WTC11 (cell line): ENCODE measurements around the gene C20orf144. TPM values are rescaled to one million over a fixed set of nuclear protein-coding genes. Genes with fewer than 3 reads are reported as not detected.

Experiments
- ATAC-seq: fragments of 200-7000 bp; cut with Tn5 transposase; 2 replicates; pipeline ENCODE4 v1.10.0; 2021; ENCODE audit warnings: mild to moderate bottlenecking, moderate library complexity
- CTCF ChIA-PET: fragments of 300-600 bp; sonication (Branson Sonifier 250); formaldehyde crosslinking; loops from one replicate; lab custom pipeline; 2021; ENCODE audit warnings: antibody characterized with exemption; lab: Charles Lee
- POLR2A ChIA-PET: fragments of 350-600 bp; sonication (Branson Sonifier 250); formaldehyde crosslinking; loops from one replicate; lab custom pipeline; 2021; ENCODE audit warnings: antibody characterized with exemption; lab: Charles Lee
- DNase-seq: peaks from one replicate; pipeline ENCODE4 v3.0.0; 2021; ENCODE audit warnings: low spot score
- H3K27ac Mint-ChIP-seq: 2 replicates; pipeline ENCODE4 v1.8.0; 2021; ENCODE audit warnings: mixed read lengths
- H3K27me3 Mint-ChIP-seq: 2 replicates; pipeline ENCODE4 v1.8.0; 2021; ENCODE audit warnings: low read depth, mild to moderate bottlenecking, moderate library complexity, mixed read lengths
- H3K36me3 Mint-ChIP-seq: 2 replicates; pipeline ENCODE4 v1.8.0; 2021; ENCODE audit warnings: mixed read lengths
- H3K4me1 Mint-ChIP-seq: 2 replicates; pipeline ENCODE4 v1.8.0; 2022; ENCODE audit warnings: mixed read lengths
- H3K4me3 Mint-ChIP-seq: 2 replicates; pipeline ENCODE4 v1.8.0; 2021; ENCODE audit warnings: mild to moderate bottlenecking, moderate library complexity, mixed read lengths
- H3K9me3 Mint-ChIP-seq: 2 replicates; pipeline ENCODE4 v1.8.0; 2021; ENCODE audit warnings: mixed read lengths
- ESRRA ChIP-seq: sonication (generic); formaldehyde crosslinking; IDR thresholded peaks from 2 replicates; pipeline ENCODE4 v1.8.1; 2022; ENCODE audit warnings: mild to moderate bottlenecking, missing genetic modification reagents, borderline replicate concordance
- GRHL2 ChIP-seq: fragments of 250-450 bp; sonication (Bioruptor Pico); IDR thresholded peaks from 2 replicates; pipeline ENCODE4 v1.8.0; 2022; ENCODE audit warnings: mild to moderate bottlenecking, moderate library complexity; ENCODE audit not compliant: insufficient replicate concordance, severe bottlenecking
- NFYB ChIP-seq: sonication (generic); formaldehyde crosslinking; conservative IDR thresholded peaks from 2 replicates; pipeline ENCODE4 v1.8.0; 2022; ENCODE audit warnings: low read depth, missing genetic modification reagents
- PRRX2 ChIP-seq: fragments of 250-450 bp; sonication (Bioruptor Pico); IDR thresholded peaks from 2 replicates; pipeline ENCODE4 v1.8.0; 2021; ENCODE audit warnings: mild to moderate bottlenecking
- SMAD3 ChIP-seq: sonication (generic); formaldehyde crosslinking; IDR thresholded peaks from 2 replicates; pipeline ENCODE4 v1.8.0; 2022; ENCODE audit warnings: missing genetic modification reagents, mild to moderate bottlenecking, borderline replicate concordance
- SP1 ChIP-seq: sonication (generic); formaldehyde crosslinking; conservative IDR thresholded peaks from 2 replicates; pipeline ENCODE4 v1.8.1; 2022; ENCODE audit warnings: missing genetic modification reagents
- ZNF138 ChIP-seq: sonication (generic); formaldehyde crosslinking; conservative IDR thresholded peaks from 2 replicates; pipeline ENCODE4 v1.8.1; 2022; ENCODE audit warnings: mild to moderate bottlenecking, moderate library complexity, missing genetic modification reagents
- ZNF317 ChIP-seq: sonication (generic); formaldehyde crosslinking; IDR thresholded peaks from 2 replicates; pipeline ENCODE4 v1.8.1; 2023; ENCODE audit warnings: low read depth, mild to moderate bottlenecking, moderate library complexity, missing genetic modification reagents, borderline replicate concordance
- ZNF396 ChIP-seq: fragments of 250-450 bp; sonication (Bioruptor Pico); IDR thresholded peaks from 2 replicates; pipeline ENCODE4 v1.8.0; 2021; ENCODE audit warnings: mild to moderate bottlenecking, moderate library complexity, borderline replicate concordance
- total RNA-seq: library from RNA; stranded (reverse); gene quantifications from 3 replicates; pipeline ENCODE4 v1.2.3, GENCODE V29; 2021
- TF ChIP-seq, protein P1 (sequence below): sonication (generic); formaldehyde crosslinking; IDR thresholded peaks from 2 replicates; pipeline ENCODE4 v1.8.1; 2022; ENCODE audit warnings: missing genetic modification reagents, borderline replicate concordance
- TF ChIP-seq, protein P2 (sequence below): sonication (generic); formaldehyde crosslinking; IDR thresholded peaks from 2 replicates; pipeline ENCODE4 v1.8.1; 2022; ENCODE audit warnings: mild to moderate bottlenecking, moderate library complexity, missing genetic modification reagents
- TF ChIP-seq, protein P3 (sequence below): sonication (generic); formaldehyde crosslinking; IDR thresholded peaks from 2 replicates; pipeline ENCODE4 v1.8.0; 2022; ENCODE audit warnings: mild to moderate bottlenecking, missing genetic modification reagents
- TF ChIP-seq, protein P4 (sequence below): sonication (generic); formaldehyde crosslinking; IDR thresholded peaks from 2 replicates; pipeline ENCODE4 v1.8.0; 2023; ENCODE audit warnings: missing genetic modification reagents, mild to moderate bottlenecking, borderline replicate concordance
- TF ChIP-seq, protein P5 (sequence below): sonication (generic); formaldehyde crosslinking; IDR thresholded peaks from 2 replicates; pipeline ENCODE4 v1.8.0; 2022; ENCODE audit warnings: missing genetic modification reagents
- TF ChIP-seq, protein P6 (sequence below): sonication (generic); formaldehyde crosslinking; conservative IDR thresholded peaks from 2 replicates; pipeline ENCODE4 v1.8.1; 2023; ENCODE audit warnings: mild to moderate bottlenecking, low read depth, missing genetic modification reagents, moderate library complexity

The C20orf144 gene
- total RNA-seq, 1 experiment from 2014 or later = 0.09 TPM

DNA sequence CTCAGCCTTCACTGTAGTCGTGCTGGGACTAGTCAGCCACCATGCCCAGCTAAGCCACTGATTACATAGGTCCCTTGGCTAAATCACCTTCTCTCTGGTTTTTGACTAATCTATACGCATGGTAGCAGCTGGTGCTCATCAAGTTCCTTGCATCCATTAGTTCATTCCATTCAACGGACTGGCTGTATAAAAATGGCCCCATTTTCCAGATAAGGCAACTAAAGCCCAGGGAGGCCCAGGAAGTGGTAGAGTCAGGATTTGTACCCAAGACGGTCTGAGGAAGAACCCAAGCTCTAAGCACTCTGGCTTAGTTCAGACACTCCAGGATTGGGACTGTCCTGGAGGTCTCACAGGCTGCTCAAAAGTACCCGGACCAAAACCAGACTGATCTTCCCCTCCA is 19.2 kb downstream of the C20orf144 start (continued):
- TF ChIP-seq, protein P1, sequence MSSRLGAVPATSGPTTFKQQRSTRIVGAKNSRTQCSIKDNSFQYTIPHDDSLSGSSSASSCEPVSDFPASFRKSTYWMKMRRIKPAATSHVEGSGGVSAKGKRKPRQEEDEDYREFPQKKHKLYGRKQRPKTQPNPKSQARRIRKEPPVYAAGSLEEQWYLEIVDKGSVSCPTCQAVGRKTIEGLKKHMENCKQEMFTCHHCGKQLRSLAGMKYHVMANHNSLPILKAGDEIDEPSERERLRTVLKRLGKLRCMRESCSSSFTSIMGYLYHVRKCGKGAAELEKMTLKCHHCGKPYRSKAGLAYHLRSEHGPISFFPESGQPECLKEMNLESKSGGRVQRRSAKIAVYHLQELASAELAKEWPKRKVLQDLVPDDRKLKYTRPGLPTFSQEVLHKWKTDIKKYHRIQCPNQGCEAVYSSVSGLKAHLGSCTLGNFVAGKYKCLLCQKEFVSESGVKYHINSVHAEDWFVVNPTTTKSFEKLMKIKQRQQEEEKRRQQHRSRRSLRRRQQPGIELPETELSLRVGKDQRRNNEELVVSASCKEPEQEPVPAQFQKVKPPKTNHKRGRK = no peak
- TF ChIP-seq, protein P2, sequence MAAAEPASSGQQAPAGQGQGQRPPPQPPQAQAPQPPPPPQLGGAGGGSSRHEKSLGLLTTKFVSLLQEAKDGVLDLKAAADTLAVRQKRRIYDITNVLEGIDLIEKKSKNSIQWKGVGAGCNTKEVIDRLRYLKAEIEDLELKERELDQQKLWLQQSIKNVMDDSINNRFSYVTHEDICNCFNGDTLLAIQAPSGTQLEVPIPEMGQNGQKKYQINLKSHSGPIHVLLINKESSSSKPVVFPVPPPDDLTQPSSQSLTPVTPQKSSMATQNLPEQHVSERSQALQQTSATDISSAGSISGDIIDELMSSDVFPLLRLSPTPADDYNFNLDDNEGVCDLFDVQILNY (CRISPR knock-in tag) = no peak
- no peak for TF ChIP-seq NFYB (CRISPR knock-in tag)

DNA sequence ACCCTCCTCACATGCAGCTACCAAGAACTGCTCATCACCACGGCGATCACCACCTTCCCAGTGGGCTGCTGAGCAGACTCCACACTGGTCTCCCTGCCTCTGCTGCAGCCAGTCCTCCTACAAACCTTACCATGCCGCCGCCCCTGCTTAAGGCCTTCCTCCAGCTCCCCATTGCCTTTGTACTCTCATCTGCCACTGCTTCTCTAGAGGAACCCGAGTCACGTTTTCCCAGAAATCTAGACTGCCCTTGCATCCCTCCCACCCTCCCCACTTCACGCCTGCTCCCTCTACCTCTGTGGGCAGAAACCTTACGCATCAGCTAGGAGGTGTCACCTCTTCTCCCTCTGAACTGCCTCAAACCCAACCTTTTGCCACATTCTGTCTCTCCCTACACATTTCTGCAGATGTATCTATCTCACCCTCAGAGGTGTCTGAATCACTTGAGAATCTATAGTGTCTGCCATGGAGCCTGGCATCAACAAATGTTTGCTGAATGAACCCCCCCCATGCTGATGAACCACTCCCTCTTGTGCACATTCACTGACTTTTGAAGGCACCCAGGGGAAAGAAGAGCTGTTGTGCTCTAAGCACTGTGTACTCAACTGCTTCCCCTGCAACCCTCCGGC is 19.7 kb downstream of the C20orf144 start:
- H3K27ac Mint-ChIP-seq = peak overlapping the region; percentile 71; the same call in 1 of the 2 replicates
- no peaks in the 10 kb centered on the region for H3K27me3 Mint-ChIP-seq
- ChIA-PET CTCF (interaction anchor here (0.6 to 4.8 kb wide), 4 partner anchors 14 to 46 kb away, joined by 3 to 24 read pairs (median 4); partner anchors contain the start of gene ACTL10), POLR2A (interaction anchor here (1.3 kb wide), 1 partner anchor 39 kb away, joined by 3 read pairs; the partner anchor contains the start of gene PXMP4)
- H3K9me3 Mint-ChIP-seq = no peaks in the 10 kb centered on the region
- ATAC-seq (no peak), DNase-seq (no peak)
- H3K4me1 Mint-ChIP-seq = peaks cover 19% of the 10 kb centered on the region
- H3K36me3 Mint-ChIP-seq = peaks cover 24% of the 10 kb centered on the region
- H3K4me3 Mint-ChIP-seq = no peak overlapping the region
- no peak for TF ChIP-seq PRRX2 (CRISPR knock-in tag)
- TF ChIP-seq ZNF317 (CRISPR knock-in tag) = no peak
- TF ChIP-seq SMAD3 (CRISPR knock-in tag) = no peak
- no peak for TF ChIP-seq GRHL2 (CRISPR knock-in tag)
- TF ChIP-seq, protein P3, sequence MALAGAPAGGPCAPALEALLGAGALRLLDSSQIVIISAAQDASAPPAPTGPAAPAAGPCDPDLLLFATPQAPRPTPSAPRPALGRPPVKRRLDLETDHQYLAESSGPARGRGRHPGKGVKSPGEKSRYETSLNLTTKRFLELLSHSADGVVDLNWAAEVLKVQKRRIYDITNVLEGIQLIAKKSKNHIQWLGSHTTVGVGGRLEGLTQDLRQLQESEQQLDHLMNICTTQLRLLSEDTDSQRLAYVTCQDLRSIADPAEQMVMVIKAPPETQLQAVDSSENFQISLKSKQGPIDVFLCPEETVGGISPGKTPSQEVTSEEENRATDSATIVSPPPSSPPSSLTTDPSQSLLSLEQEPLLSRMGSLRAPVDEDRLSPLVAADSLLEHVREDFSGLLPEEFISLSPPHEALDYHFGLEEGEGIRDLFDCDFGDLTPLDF (CRISPR knock-in tag) = no peak
- TF ChIP-seq, protein P4, sequence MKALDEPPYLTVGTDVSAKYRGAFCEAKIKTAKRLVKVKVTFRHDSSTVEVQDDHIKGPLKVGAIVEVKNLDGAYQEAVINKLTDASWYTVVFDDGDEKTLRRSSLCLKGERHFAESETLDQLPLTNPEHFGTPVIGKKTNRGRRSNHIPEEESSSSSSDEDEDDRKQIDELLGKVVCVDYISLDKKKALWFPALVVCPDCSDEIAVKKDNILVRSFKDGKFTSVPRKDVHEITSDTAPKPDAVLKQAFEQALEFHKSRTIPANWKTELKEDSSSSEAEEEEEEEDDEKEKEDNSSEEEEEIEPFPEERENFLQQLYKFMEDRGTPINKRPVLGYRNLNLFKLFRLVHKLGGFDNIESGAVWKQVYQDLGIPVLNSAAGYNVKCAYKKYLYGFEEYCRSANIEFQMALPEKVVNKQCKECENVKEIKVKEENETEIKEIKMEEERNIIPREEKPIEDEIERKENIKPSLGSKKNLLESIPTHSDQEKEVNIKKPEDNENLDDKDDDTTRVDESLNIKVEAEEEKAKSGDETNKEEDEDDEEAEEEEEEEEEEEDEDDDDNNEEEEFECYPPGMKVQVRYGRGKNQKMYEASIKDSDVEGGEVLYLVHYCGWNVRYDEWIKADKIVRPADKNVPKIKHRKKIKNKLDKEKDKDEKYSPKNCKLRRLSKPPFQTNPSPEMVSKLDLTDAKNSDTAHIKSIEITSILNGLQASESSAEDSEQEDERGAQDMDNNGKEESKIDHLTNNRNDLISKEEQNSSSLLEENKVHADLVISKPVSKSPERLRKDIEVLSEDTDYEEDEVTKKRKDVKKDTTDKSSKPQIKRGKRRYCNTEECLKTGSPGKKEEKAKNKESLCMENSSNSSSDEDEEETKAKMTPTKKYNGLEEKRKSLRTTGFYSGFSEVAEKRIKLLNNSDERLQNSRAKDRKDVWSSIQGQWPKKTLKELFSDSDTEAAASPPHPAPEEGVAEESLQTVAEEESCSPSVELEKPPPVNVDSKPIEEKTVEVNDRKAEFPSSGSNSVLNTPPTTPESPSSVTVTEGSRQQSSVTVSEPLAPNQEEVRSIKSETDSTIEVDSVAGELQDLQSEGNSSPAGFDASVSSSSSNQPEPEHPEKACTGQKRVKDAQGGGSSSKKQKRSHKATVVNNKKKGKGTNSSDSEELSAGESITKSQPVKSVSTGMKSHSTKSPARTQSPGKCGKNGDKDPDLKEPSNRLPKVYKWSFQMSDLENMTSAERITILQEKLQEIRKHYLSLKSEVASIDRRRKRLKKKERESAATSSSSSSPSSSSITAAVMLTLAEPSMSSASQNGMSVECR (CRISPR knock-in tag) = no peak
- TF ChIP-seq, protein P5, sequence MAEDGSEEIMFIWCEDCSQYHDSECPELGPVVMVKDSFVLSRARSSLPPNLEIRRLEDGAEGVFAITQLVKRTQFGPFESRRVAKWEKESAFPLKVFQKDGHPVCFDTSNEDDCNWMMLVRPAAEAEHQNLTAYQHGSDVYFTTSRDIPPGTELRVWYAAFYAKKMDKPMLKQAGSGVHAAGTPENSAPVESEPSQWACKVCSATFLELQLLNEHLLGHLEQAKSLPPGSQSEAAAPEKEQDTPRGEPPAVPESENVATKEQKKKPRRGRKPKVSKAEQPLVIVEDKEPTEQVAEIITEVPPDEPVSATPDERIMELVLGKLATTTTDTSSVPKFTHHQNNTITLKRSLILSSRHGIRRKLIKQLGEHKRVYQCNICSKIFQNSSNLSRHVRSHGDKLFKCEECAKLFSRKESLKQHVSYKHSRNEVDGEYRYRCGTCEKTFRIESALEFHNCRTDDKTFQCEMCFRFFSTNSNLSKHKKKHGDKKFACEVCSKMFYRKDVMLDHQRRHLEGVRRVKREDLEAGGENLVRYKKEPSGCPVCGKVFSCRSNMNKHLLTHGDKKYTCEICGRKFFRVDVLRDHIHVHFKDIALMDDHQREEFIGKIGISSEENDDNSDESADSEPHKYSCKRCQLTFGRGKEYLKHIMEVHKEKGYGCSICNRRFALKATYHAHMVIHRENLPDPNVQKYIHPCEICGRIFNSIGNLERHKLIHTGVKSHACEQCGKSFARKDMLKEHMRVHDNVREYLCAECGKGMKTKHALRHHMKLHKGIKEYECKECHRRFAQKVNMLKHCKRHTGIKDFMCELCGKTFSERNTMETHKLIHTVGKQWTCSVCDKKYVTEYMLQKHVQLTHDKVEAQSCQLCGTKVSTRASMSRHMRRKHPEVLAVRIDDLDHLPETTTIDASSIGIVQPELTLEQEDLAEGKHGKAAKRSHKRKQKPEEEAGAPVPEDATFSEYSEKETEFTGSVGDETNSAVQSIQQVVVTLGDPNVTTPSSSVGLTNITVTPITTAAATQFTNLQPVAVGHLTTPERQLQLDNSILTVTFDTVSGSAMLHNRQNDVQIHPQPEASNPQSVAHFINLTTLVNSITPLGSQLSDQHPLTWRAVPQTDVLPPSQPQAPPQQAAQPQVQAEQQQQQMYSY = no peak
- TF ChIP-seq ZNF138 (CRISPR knock-in tag) = no peak
- TF ChIP-seq, protein P6, sequence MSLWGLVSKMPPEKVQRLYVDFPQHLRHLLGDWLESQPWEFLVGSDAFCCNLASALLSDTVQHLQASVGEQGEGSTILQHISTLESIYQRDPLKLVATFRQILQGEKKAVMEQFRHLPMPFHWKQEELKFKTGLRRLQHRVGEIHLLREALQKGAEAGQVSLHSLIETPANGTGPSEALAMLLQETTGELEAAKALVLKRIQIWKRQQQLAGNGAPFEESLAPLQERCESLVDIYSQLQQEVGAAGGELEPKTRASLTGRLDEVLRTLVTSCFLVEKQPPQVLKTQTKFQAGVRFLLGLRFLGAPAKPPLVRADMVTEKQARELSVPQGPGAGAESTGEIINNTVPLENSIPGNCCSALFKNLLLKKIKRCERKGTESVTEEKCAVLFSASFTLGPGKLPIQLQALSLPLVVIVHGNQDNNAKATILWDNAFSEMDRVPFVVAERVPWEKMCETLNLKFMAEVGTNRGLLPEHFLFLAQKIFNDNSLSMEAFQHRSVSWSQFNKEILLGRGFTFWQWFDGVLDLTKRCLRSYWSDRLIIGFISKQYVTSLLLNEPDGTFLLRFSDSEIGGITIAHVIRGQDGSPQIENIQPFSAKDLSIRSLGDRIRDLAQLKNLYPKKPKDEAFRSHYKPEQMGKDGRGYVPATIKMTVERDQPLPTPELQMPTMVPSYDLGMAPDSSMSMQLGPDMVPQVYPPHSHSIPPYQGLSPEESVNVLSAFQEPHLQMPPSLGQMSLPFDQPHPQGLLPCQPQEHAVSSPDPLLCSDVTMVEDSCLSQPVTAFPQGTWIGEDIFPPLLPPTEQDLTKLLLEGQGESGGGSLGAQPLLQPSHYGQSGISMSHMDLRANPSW (CRISPR knock-in tag) = no peak
- no peak for TF ChIP-seq SP1 (CRISPR knock-in tag)
- no peak for TF ChIP-seq ZNF396 (CRISPR knock-in tag)
- TF ChIP-seq, protein P2 (CRISPR knock-in tag) = no peak
- TF ChIP-seq ESRRA (CRISPR knock-in tag) = no peak
